Stimulated activated CD8-positive, alpha-beta memory T cell treated with anti-CD3 and anti-CD28 coated beads, Interleukin-15, amount 100 ng/mL, for 1 hour (primary cell): ENCODE measurements around the gene PRB4.
"Not testable (repeated sequence)": the region's sequence is repeated elsewhere in the genome, so short reads cannot be mapped to it uniquely, and the experiment has no call there.

Experiments used
- DNase-seq: peaks from one replicate; pipeline ENCODE4 v3.0.0-alpha.2; 2020; ENCODE audit warnings: low read depth

Gene PRB4

GRCh38 chr12:11310336-11310735, at the start of gene PRB4:
Gene PRB4, minus strand, starts transcription at chr12:11310436. Its CDS starts 38 bp downstream, at chr12:11310398.
- DNase-seq: no peak

- DNase-seq: not testable (repeated sequence)
These were observed 41.5 kb upstream of the PRB4 start for GRCh38 chr12:11351736-11352135.

GRCh38 chr12:11348439-11348838, 38.2 kb upstream of the PRB4 start:
- DNase-seq: no peak

GRCh38 chr12:11347810-11348209, 37.6 kb upstream of the PRB4 start:
- no peak for DNase-seq

GRCh38 chr12:11344500-11344899, 34.3 kb upstream of the PRB4 start:
- DNase-seq: no peak

- DNase-seq: no peak
These were observed 14.2 kb upstream of the PRB4 start for GRCh38 chr12:11324426-11324825.

GRCh38 chr12:11321980-11322379, 11.7 kb upstream of the PRB4 start:
- DNase-seq: no peak

- no peak for DNase-seq
These were observed 3.1 kb downstream of the PRB4 start for GRCh38 chr12:11307143-11307542.

- DNase-seq: no peak
These were observed 36.8 kb downstream of the PRB4 start for GRCh38 chr12:11273449-11273848.

GRCh38 chr12:11269607-11270006, 40.6 kb downstream of the PRB4 start, which contains the start of gene PRB3:
Gene PRB3, minus strand, starts transcription at chr12:11269707. Its CDS starts 38 bp downstream, at chr12:11269669.
- no peak for DNase-seq

GRCh38 chr12:11264501-11264900, 45.7 kb downstream of the PRB4 start:
- DNase-seq: no peak
